Sigmoid colon (tissue), 7 donors: ENCODE measurements around the gene STAB1. TPM values are rescaled to one million over a fixed set of nuclear protein-coding genes. Genes with fewer than 3 reads are reported as not detected.

Experiments
- DNase-seq: peaks from one replicate; pipeline ENCODE4 v3.0.0-alpha.2; 2019
- H3K27ac ChIP-seq, 4 donors: fragments of 200-600 bp; sonication (generic); one replicate each; pipeline ENCODE4 v1.5.1; 2016 to 2019; ENCODE audit warnings: mild to moderate bottlenecking in 1 of 4
- H3K27me3 ChIP-seq, 3 donors: fragments of 200-600 bp; sonication (generic); one replicate each; pipeline ENCODE4 v1.5.1; 2019; ENCODE audit warnings: mild to moderate bottlenecking in 1 of 3
- H3K36me3 ChIP-seq, 4 donors: fragments of 200-600 bp; sonication (generic); one replicate each; pipeline ENCODE4 v1.5.1; 2016 to 2019
- H3K4me1 ChIP-seq, 4 donors: fragments of 200-600 bp; sonication (generic); one replicate each; pipeline ENCODE4 v1.5.1; 2017 to 2019
- H3K4me3 ChIP-seq, 4 donors: fragments of 200-600 bp; sonication (generic); one replicate each; pipeline ENCODE4 v1.5.1; 2017 to 2019; ENCODE audit warnings: mild to moderate bottlenecking in 2 of 4, moderate library complexity in 1 of 4
- H3K9me3 ChIP-seq, 4 donors: fragments of 200-600 bp in 3 of 4; sonication (generic) in 3 of 4; one replicate each; pipeline versions ENCODE4 v1.5.1 to v1.6.1; 2013 to 2019
- EP300 ChIP-seq, 4 donors: sonication (generic); formaldehyde crosslinking; IDR thresholded peaks; one replicate each; pipeline ENCODE4 v1.6.1; 2017; ENCODE audit warnings: antibody characterized with exemption in 4 of 4
- POLR2A ChIP-seq, 2 donors: fragments of 450-650 bp; IDR thresholded peaks; one replicate each; pipeline ENCODE4 v1.6.1; 2016; ENCODE audit warnings: antibody characterized with exemption in 2 of 2, mild to moderate bottlenecking in 2 of 2, moderate library complexity in 2 of 2
- POLR2AphosphoS5 ChIP-seq, 4 donors: sonication (generic); formaldehyde crosslinking; IDR thresholded peaks; one replicate each; pipeline ENCODE4 v1.6.1; 2017; ENCODE audit warnings: antibody characterized with exemption in 4 of 4
- WGBS, 2 donors: extraction: QIAGEN DNeasy Blood & Tissue Kit; methylation state at CpG; one replicate each; pipeline ENCODE4 v1.1.7; 2013; 5-methylcytosine and 5-hydroxymethylcytosine counted together
- intact Hi-C: fragments of 100-400 bp; cut with DNase I; formaldehyde crosslinking; loops from one replicate; pipeline ENCODE4 v1.15.1; 2023
- polyA plus RNA-seq, 3 donors: library from polyadenylated mRNA; stranded (reverse); fragments of 200-250 nt; gene quantifications; one replicate each; pipeline ENCODE4 v1.2.3, GENCODE V29; 2013
- total RNA-seq, 4 donors: library from RNA; depleted of rRNA; stranded (reverse); fragments of >200 nt; gene quantifications; one replicate each; pipeline ENCODE4 v1.1.0, GENCODE V29; 2016
- TF ChIP-seq, protein P1 (sequence below), 4 experiments: fragments of 450-650 bp in 3 of 4; fragments of 200-600 bp in 1 of 4; IDR thresholded peaks; one replicate each; pipeline ENCODE4 v1.5.1; 2016 to 2019; ENCODE audit warnings: antibody characterized with exemption in 4 of 4, mild to moderate bottlenecking in 3 of 4, moderate library complexity in 2 of 4
- donor health status: healthy with polysubstance abuse.
- donor health status: Bipolar disorder and iron deficiency.
- donor health status: healthy.

Gene STAB1
- total and polyA plus RNA-seq, 7 donors: 18.0 to 138 (median 92.0) TPM

DNA sequence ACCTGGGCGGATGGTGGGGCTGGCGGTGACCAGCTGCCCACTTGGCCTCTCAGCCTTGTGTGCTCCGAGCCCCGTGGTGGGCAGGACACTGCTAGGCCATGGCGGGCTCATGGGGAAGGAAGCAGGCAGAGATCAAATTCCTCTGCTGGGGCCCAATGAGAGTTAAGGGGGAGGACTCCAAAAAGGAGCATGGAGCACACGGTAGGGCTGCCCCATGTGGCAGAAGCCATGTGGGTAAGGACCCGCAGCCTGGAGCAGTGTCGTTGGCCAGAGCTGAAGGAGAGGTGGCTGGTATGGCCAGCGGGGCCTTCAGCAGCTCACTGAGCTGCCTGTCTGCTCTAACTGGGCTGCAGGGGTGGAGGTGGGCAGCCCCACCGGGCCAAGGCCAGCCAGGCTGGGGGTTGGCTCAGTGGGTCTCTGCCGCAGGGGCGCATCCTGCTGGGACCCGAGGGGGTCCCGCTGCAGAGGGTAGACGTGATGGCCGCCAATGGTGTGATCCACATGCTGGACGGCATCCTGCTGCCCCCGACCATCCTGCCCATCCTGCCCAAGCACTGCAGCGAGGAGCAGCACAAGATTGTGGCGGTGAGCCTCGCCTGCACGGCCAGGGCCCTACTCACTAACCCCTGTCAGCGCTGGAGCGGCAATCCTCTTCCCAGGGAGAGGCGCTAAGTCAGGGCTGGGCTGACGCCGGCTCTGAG is 11.3 kb downstream of the STAB1 start:
- no peak overlapping the region for H3K27ac ChIP-seq
- H3K4me1 ChIP-seq: no peaks in the 10 kb centered on the region
- no peak for TF ChIP-seq EP300 (IDR thresholded peaks at IDR 0.05)
- intact Hi-C loops: no loop called here
- H3K27me3 ChIP-seq: no peaks in the 10 kb centered on the region
- no peaks in the 10 kb centered on the region for H3K9me3 ChIP-seq
- no peaks in the 10 kb centered on the region for H3K36me3 ChIP-seq
- H3K4me3 ChIP-seq: no peak overlapping the region
- 84 to 90% methylated on average over 27 of the region's 27 CpGs for WGBS, 2 donors
- DNase-seq: no peak

DNA sequence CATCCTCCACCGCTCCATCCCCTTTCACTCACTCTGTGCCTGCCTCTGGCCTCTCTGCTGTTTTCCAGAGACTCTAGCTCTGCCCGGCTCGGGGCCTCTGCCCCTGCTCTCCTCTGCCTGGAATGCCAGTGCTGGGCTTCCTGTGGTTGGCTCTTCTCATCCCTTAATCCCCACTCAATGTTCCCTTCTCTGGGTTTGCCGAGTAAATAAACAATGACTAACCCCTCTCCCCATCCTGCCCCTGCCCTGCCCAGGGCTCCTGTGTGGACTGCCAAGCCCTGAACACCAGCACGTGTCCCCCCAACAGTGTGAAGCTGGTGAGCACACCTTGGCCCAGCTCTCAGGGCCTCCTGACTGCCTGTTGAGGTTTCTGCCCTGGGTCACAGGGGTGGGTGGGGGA is 12.2 kb downstream of the STAB1 start:
- intact Hi-C loops: no loop called here
- WGBS, 2 donors: 66 to 78% methylated on average over 5 of the region's 5 CpGs
- TF ChIP-seq POLR2AphosphoS5 (IDR thresholded peaks at IDR 0.05) (no peak), POLR2A (IDR thresholded peaks at IDR 0.05) (no peak), EP300 (IDR thresholded peaks at IDR 0.05) (no peak)
- TF ChIP-seq, protein P1, sequence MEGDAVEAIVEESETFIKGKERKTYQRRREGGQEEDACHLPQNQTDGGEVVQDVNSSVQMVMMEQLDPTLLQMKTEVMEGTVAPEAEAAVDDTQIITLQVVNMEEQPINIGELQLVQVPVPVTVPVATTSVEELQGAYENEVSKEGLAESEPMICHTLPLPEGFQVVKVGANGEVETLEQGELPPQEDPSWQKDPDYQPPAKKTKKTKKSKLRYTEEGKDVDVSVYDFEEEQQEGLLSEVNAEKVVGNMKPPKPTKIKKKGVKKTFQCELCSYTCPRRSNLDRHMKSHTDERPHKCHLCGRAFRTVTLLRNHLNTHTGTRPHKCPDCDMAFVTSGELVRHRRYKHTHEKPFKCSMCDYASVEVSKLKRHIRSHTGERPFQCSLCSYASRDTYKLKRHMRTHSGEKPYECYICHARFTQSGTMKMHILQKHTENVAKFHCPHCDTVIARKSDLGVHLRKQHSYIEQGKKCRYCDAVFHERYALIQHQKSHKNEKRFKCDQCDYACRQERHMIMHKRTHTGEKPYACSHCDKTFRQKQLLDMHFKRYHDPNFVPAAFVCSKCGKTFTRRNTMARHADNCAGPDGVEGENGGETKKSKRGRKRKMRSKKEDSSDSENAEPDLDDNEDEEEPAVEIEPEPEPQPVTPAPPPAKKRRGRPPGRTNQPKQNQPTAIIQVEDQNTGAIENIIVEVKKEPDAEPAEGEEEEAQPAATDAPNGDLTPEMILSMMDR (IDR thresholded peaks at IDR 0.05): no peak
- no peak overlapping the region for H3K27ac ChIP-seq
- no peak for DNase-seq
- H3K36me3 ChIP-seq: no peaks in the 10 kb centered on the region
- no peak overlapping the region for H3K4me3 ChIP-seq
- H3K27me3 ChIP-seq: no peaks in the 10 kb centered on the region
- H3K4me1 ChIP-seq: no peaks in the 10 kb centered on the region
- no peaks in the 10 kb centered on the region for H3K9me3 ChIP-seq

DNA sequence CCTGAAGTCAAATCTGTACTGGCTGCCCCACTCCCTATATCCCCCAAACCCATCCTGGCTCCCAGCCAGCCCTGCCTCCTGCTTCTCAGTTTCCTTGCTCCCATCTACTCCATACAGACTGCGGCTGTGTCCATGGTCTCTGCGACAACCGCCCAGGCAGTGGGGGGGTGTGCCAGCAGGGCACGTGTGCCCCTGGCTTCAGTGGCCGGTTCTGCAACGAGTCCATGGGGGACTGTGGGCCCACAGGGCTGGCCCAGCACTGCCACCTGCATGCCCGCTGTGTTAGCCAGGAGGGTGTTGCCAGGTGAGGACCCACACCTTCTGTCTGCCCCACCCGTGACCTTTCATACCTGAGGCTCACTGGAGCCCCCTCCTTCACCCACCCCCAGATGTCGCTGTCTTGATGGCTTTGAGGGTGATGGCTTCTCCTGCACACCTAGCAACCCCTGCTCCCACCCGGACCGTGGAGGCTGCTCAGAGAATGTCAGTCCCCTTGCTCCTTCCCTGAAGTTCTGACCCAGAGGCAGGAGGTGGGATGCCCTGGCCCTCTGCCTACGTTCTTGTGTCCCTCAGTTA is 14.7 kb downstream of the STAB1 start:
- no peaks in the 10 kb centered on the region for H3K36me3 ChIP-seq
- no peaks in the 10 kb centered on the region for H3K9me3 ChIP-seq
- intact Hi-C loops: no loop called here
- 26 to 68% methylated on average over 12 of the region's 12 CpGs for WGBS, 2 donors
- H3K27ac ChIP-seq: no peak overlapping the region
- no peaks in the 10 kb centered on the region for H3K27me3 ChIP-seq
- no peak for DNase-seq
- no peak for TF ChIP-seq POLR2A (IDR thresholded peaks at IDR 0.05)
- TF ChIP-seq EP300 (IDR thresholded peaks at IDR 0.05): no peak
- TF ChIP-seq, protein P1 (IDR thresholded peaks at IDR 0.05): no peak
- no peak for TF ChIP-seq POLR2AphosphoS5 (IDR thresholded peaks at IDR 0.05)
- no peaks in the 10 kb centered on the region for H3K4me1 ChIP-seq
- H3K4me3 ChIP-seq: no peak overlapping the region

DNA sequence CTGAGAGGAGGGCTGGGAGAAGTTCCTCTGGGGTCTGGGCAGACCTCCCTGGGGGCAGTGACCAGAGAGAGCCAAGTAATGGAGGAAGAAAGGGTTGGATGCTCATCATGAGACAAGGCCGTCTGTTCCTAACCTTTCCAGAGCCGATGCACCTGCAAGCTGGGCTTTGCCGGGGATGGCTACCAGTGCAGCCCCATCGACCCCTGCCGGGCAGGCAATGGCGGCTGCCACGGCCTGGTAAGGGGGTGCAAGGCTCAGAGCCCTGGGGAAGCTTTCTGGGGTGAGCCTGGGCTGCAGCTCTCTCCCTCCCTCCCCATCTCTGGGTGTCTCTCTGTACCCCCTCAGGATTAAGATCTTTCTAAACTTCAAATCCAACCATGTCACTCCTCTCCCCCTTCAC is 16.4 kb downstream of the STAB1 start:
- no peaks in the 10 kb centered on the region for H3K27me3 ChIP-seq
- H3K4me1 ChIP-seq: no peaks in the 10 kb centered on the region
- H3K36me3 ChIP-seq: no peaks in the 10 kb centered on the region
- no peak for DNase-seq
- TF ChIP-seq EP300 (IDR thresholded peaks at IDR 0.05): no peak
- no peak for TF ChIP-seq POLR2A (IDR thresholded peaks at IDR 0.05)
- TF ChIP-seq, protein P1 (IDR thresholded peaks at IDR 0.05): no peak
- TF ChIP-seq POLR2AphosphoS5 (IDR thresholded peaks at IDR 0.05): no peak
- no peak overlapping the region for H3K4me3 ChIP-seq
- WGBS, 2 donors: 81 to 90% methylated on average over 7 of the region's 7 CpGs
- H3K9me3 ChIP-seq: no peaks in the 10 kb centered on the region
- H3K27ac ChIP-seq: no peak overlapping the region
- intact Hi-C loops: no loop called here

DNA sequence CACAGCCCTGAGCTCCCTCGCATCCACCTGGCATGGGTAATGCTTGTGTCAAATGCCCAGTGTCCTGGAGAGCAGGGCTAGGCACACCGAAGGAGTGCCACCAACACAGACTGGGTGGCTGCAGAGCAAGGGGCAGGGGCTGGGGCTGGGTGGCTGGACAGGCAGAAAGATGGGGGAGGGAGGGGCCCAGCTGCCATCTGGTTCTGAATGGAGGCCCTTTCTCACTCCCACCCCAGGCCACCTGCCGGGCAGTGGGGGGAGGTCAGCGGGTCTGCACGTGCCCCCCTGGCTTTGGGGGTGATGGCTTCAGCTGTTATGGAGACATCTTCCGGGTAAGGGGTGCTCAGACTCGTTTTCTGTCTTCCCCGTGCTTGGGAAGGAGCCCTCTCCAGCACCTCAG is 17.0 kb downstream of the STAB1 start:
- Histone ChIP-seq H3K27me3 (no peaks in the 10 kb centered on the region), H3K4me1 (no peaks in the 10 kb centered on the region), H3K4me3 (no peak overlapping the region), H3K9me3 (no peaks in the 10 kb centered on the region), H3K27ac (no peak overlapping the region), H3K36me3 (no peaks in the 10 kb centered on the region)
- no peak for TF ChIP-seq POLR2AphosphoS5 (IDR thresholded peaks at IDR 0.05)
- WGBS, 2 donors: 62 to 73% methylated on average over 8 of the region's 8 CpGs
- intact Hi-C loops: no loop called here
- no peak for DNase-seq

DNA sequence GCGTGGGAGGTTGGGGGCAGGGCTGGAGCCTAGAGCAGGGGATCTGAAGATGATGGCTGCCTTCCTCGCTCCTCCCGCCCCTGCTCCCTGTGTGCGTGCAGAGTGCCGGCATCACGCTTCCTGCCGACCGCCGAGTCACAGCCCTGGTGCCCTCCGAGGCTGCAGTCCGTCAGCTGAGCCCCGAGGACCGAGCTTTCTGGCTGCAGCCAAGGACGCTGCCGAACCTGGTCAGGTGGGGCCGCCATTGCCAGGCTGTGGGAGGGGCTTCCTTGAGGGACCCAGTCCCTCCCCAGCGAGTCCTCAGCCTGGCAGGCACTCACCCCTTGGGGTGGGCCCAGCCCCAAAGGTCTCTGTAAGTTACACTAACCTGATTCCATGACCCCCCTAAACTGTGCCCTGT is 17.6 kb downstream of the STAB1 start:
- H3K27ac ChIP-seq: no peak overlapping the region
- H3K4me1 ChIP-seq: no peaks in the 10 kb centered on the region
- H3K4me3 ChIP-seq: no peak overlapping the region
- WGBS, 2 donors: 71 to 79% methylated on average over 17 of the region's 17 CpGs
- no peaks in the 10 kb centered on the region for H3K36me3 ChIP-seq
- intact Hi-C loops: no loop called here
- no peak for DNase-seq
- H3K27me3 ChIP-seq: no peaks in the 10 kb centered on the region
- TF ChIP-seq, protein P1 (IDR thresholded peaks at IDR 0.05): no peak
- TF ChIP-seq EP300 (IDR thresholded peaks at IDR 0.05): no peak
- no peaks in the 10 kb centered on the region for H3K9me3 ChIP-seq
